Liver (tissue), 9 donors: ENCODE data around the gene TSHB. TPM values are rescaled to one million over a fixed set of nuclear protein-coding genes. Genes with fewer than 3 reads are reported as not detected.

Source experiments
- DNase-seq: peaks from one replicate; pipeline ENCODE4 v3.0.0-alpha.2; 2017; ENCODE audit warnings: low spot score
- H3K27ac ChIP-seq, 2 donors: one replicate each; pipeline ENCODE4 v1.7.0; 2013; ENCODE audit warnings: inconsistent platforms in 2 of 2, low read length in 2 of 2, control low read depth in 1 of 2, low read depth in 1 of 2, mild to moderate bottlenecking in 1 of 2
- H3K27me3 ChIP-seq, 4 donors: one replicate each; pipeline versions ENCODE4 v1.6.1 to v1.7.0; 2013; ENCODE audit warnings: low read length in 3 of 4, inconsistent platforms in 1 of 4, mild to moderate bottlenecking in 1 of 4, moderate library complexity in 1 of 4; ENCODE audit not compliant: control insufficient read depth in 4 of 4, insufficient read depth in 4 of 4
- H3K36me3 ChIP-seq, 4 donors: one replicate each; pipeline versions ENCODE4 v1.6.1 to v1.7.0; 2013; ENCODE audit warnings: low read length in 3 of 4, mild to moderate bottlenecking in 3 of 4, low read depth in 1 of 4, moderate library complexity in 1 of 4; ENCODE audit not compliant: control insufficient read depth in 4 of 4, insufficient read depth in 3 of 4
- H3K4me1 ChIP-seq, 4 donors: one replicate each; pipeline versions ENCODE4 v1.6.1 to v1.7.0; 2013; ENCODE audit warnings: low read length in 3 of 4, mild to moderate bottlenecking in 3 of 4, moderate library complexity in 1 of 4; ENCODE audit not compliant: control insufficient read depth in 4 of 4, insufficient read depth in 4 of 4
- H3K4me3 ChIP-seq, 3 donors: one replicate each; pipeline versions ENCODE4 v1.6.1 to v1.7.0; 2013; ENCODE audit warnings: low read length in 3 of 3, control low read depth in 1 of 3, low read depth in 1 of 3, mild to moderate bottlenecking in 1 of 3
- H3K9ac ChIP-seq, 2 donors: one replicate each; pipeline ENCODE4 v1.7.0; 2013; ENCODE audit warnings: low read length in 2 of 2, mild to moderate bottlenecking in 2 of 2, moderate library complexity in 2 of 2, control low read depth in 1 of 2, low read depth in 1 of 2
- H3K9me3 ChIP-seq, 4 donors: one replicate each; pipeline versions ENCODE4 v1.6.1 to v1.7.0; 2013; ENCODE audit warnings: low read length in 3 of 4; ENCODE audit not compliant: control insufficient read depth in 4 of 4
- ATF3 ChIP-seq: IDR thresholded peaks from 2 replicates; pipeline ENCODE4 v1.6.1; 2016; ENCODE audit warnings: antibody characterized with exemption
- CTCF ChIP-seq: fragments of 150-350 bp; IDR thresholded peaks from 2 replicates; pipeline ENCODE4 v1.5.1; 2017; ENCODE audit warnings: improper control_type of control experiment, low read depth, low read length; ENCODE audit not compliant: missing input control
- EGR1 ChIP-seq, 2 donors: IDR thresholded peaks; 2 replicates each; pipeline ENCODE4 v1.6.1; 2016 to 2018; ENCODE audit warnings: antibody characterized with exemption in 2 of 2, low read depth in 2 of 2
- FOXA1 ChIP-seq: IDR thresholded peaks from 2 replicates; pipeline ENCODE4 v1.6.1; 2016; ENCODE audit warnings: antibody characterized with exemption
- FOXA2 ChIP-seq: IDR thresholded peaks from 2 replicates; pipeline ENCODE4 v1.6.1; 2016; ENCODE audit warnings: antibody characterized with exemption
- GABPA ChIP-seq, 2 donors: IDR thresholded peaks in 1 of 2; conservative IDR thresholded peaks in 1 of 2; 2 replicates each; pipeline ENCODE4 v1.6.1; 2016; ENCODE audit warnings: antibody characterized with exemption in 2 of 2, mild to moderate bottlenecking in 1 of 2, moderate library complexity in 1 of 2
- HNF4A ChIP-seq, 2 donors: conservative IDR thresholded peaks; 2 replicates each; pipeline ENCODE4 v1.6.1; 2016; ENCODE audit warnings: antibody characterized with exemption in 2 of 2, mild to moderate bottlenecking in 2 of 2
- HNF4G ChIP-seq: IDR thresholded peaks from 2 replicates; pipeline ENCODE4 v1.6.1; 2016; ENCODE audit warnings: antibody characterized with exemption
- JUND ChIP-seq, 2 donors: IDR thresholded peaks; 2 replicates each; pipeline ENCODE4 v1.6.1; 2016; ENCODE audit warnings: antibody characterized with exemption in 2 of 2
- MAX ChIP-seq: IDR thresholded peaks from 2 replicates; pipeline ENCODE4 v1.6.1; 2016; ENCODE audit warnings: antibody characterized with exemption
- NR2F2 ChIP-seq: IDR thresholded peaks from 2 replicates; pipeline ENCODE4 v1.6.1; 2016; ENCODE audit warnings: antibody characterized with exemption
- RAD21 ChIP-seq, 2 donors: IDR thresholded peaks; 2 replicates each; pipeline ENCODE4 v1.6.1; 2016; ENCODE audit warnings: antibody characterized with exemption in 2 of 2, mild to moderate bottlenecking in 2 of 2
- REST ChIP-seq: IDR thresholded peaks from 2 replicates; pipeline ENCODE4 v1.6.1; 2016; ENCODE audit warnings: antibody characterized with exemption, mild to moderate bottlenecking
- RXRA ChIP-seq, 2 donors: IDR thresholded peaks; 2 replicates each; pipeline ENCODE4 v1.6.1; 2017 to 2018; ENCODE audit warnings: antibody characterized with exemption in 2 of 2, mild to moderate bottlenecking in 1 of 2
- SP1 ChIP-seq: IDR thresholded peaks from 2 replicates; pipeline ENCODE4 v1.6.1; 2018; ENCODE audit warnings: antibody characterized with exemption, mild to moderate bottlenecking
- TAF1 ChIP-seq: conservative IDR thresholded peaks from 2 replicates; pipeline ENCODE4 v1.6.1; 2016; ENCODE audit warnings: antibody characterized with exemption, mild to moderate bottlenecking
- YY1 ChIP-seq: IDR thresholded peaks from 2 replicates; pipeline ENCODE4 v1.6.1; 2016; ENCODE audit warnings: antibody characterized with exemption, mild to moderate bottlenecking
- ZBTB33 ChIP-seq: IDR thresholded peaks from 2 replicates; pipeline ENCODE4 v1.6.1; 2016; ENCODE audit warnings: antibody characterized with exemption
- WGBS: extraction: QIAGEN DNeasy Blood & Tissue Kit; methylation state at CpG from one replicate; pipeline ENCODE4 v1.1.7; 2013; 5-methylcytosine and 5-hydroxymethylcytosine counted together
- polyA plus RNA-seq, 2 donors: library from polyadenylated mRNA; stranded (reverse) in 1 of 2; unstranded in 1 of 2; fragments of 200-250 nt in 1 of 2; fragments of >200 nt in 1 of 2; fragmentation: Nextera tagmentation in 1 of 2; extraction: Ambion mirVana in 1 of 2; gene quantifications; one replicate each; pipeline versions ENCODE4 v1.2.1 to v1.2.3, GENCODE V29; 2013 to 2015
- total RNA-seq, 2 donors: library from RNA; depleted of rRNA; stranded (reverse); fragments of >200 nt; gene quantifications; one replicate each; pipeline ENCODE4 v1.2.3, GENCODE V29; 2014
- donor health status: healthy.
- donor health status: healthy.
- donor health status: healthy.
- donor health status: healthy.
- donor health status: healthy.

TSHB gene
- total and polyA plus RNA-seq, 4 donors: not detected

GRCh38 chr1:115040501-115040900, 10.9 kb downstream of the TSHB start:
- no peak for DNase-seq
- no peak overlapping the region for H3K9ac ChIP-seq
- WGBS: 71% methylated on average over 2 of the region's 2 CpGs
- H3K36me3 ChIP-seq: no peaks in the 10 kb centered on the region
- H3K27me3 ChIP-seq: peaks cover 0 to 8% (median 0%) of the 10 kb centered on the region in 4 donors
- no peaks in the 10 kb centered on the region for H3K9me3 ChIP-seq
- no peaks in the 10 kb centered on the region for H3K4me1 ChIP-seq
- TF ChIP-seq TAF1: no peak
- TF ChIP-seq HNF4G: no peak
- no peak for TF ChIP-seq EGR1 (IDR thresholded peaks at IDR 0.05; ENCODE audit: low read depth in 2 of 2)
- no peak for TF ChIP-seq MAX
- H3K4me3 ChIP-seq: no peak overlapping the region
- H3K27ac ChIP-seq: no peak overlapping the region

- Histone ChIP-seq H3K36me3 (no peaks in the 10 kb centered on the region), H3K9ac (no peak overlapping the region), H3K4me1 (no peaks in the 10 kb centered on the region), H3K4me3 (no peak overlapping the region), H3K27me3 (peaks cover 0 to 8% (median 0%) of the 10 kb centered on the region in 4 donors), H3K27ac (no peak overlapping the region), H3K9me3 (no peaks in the 10 kb centered on the region)
- peak; percentile 2 for TF ChIP-seq CTCF
- TF ChIP-seq RAD21 (IDR thresholded peaks at IDR 0.05): peak in 1 of 2 donors; percentile 38
- no peak for TF ChIP-seq FOXA1
- DNase-seq: no peak
Observed at GRCh38 chr1:115041654-115042053, 12.0 kb downstream of the TSHB start.

- Histone ChIP-seq H3K9me3 (no peaks in the 10 kb centered on the region), H3K4me3 (no peak overlapping the region), H3K27ac (no peak overlapping the region), H3K27me3 (no peaks in the 10 kb centered on the region), H3K9ac (no peak overlapping the region), H3K36me3 (no peaks in the 10 kb centered on the region), H3K4me1 (no peaks in the 10 kb centered on the region)
- TF ChIP-seq RAD21 (IDR thresholded peaks at IDR 0.05): no peak
- TF ChIP-seq GABPA (IDR thresholded peaks at IDR 0.05 in 1 of 2, conservative IDR thresholded peaks at IDR 0.05 in 1 of 2): no peak
- no peak for TF ChIP-seq RXRA (IDR thresholded peaks at IDR 0.05)
- TF ChIP-seq EGR1 (IDR thresholded peaks at IDR 0.05; ENCODE audit: low read depth in 2 of 2): no peak
- TF ChIP-seq JUND (IDR thresholded peaks at IDR 0.05): no peak
- no peak for TF ChIP-seq TAF1
- no peak for TF ChIP-seq REST
- TF ChIP-seq HNF4A (conservative IDR thresholded peaks at IDR 0.05): no peak
- no peak for TF ChIP-seq CTCF
- no peak for TF ChIP-seq YY1
- TF ChIP-seq SP1: no peak
- no peak for TF ChIP-seq MAX
- no peak for TF ChIP-seq HNF4G
- TF ChIP-seq ATF3: no peak
- TF ChIP-seq NR2F2: no peak
- no peak for TF ChIP-seq FOXA1
- TF ChIP-seq FOXA2: no peak
- TF ChIP-seq ZBTB33: no peak
- DNase-seq: no peak
Observed at GRCh38 chr1:115046751-115047150, 17.1 kb downstream of the TSHB start.
